Karpas-422 (cell line): ENCODE results near the gene PPP1R12B. TPM values are rescaled to one million over a fixed set of nuclear protein-coding genes. Genes with fewer than 3 reads are reported as not detected.
"Not testable (repeated sequence)": the region's sequence is repeated elsewhere in the genome, so short reads cannot be mapped to it uniquely, and the experiment has no call there.

ENCODE experiments used
- DNase-seq: peaks from one replicate; pipeline ENCODE4 v3.0.0-alpha.2; 2015
- H2AFZ ChIP-seq: fragments of 200-600 bp; sonication (generic); 2 replicates; pipeline ENCODE4 v1.6.1; 2014; ENCODE audit warnings: antibody characterized with exemption, low read length, mixed read lengths
- H3K27ac ChIP-seq: fragments of 200-600 bp; sonication (generic); 2 replicates; pipeline ENCODE4 v1.5.1; 2014; ENCODE audit warnings: mild to moderate bottlenecking, low read length, moderate library complexity
- H3K27me3 ChIP-seq: fragments of 200-600 bp; sonication (generic); 2 replicates; pipeline ENCODE4 v1.6.1; 2014; ENCODE audit warnings: low read length, mixed read lengths
- H3K36me3 ChIP-seq: fragments of 200-600 bp; sonication (generic); 2 replicates; pipeline ENCODE4 v1.6.1; 2014; ENCODE audit warnings: low read length, mixed read lengths; ENCODE audit not compliant: insufficient read depth
- H3K4me1 ChIP-seq: fragments of 200-600 bp; sonication (generic); 2 replicates; pipeline ENCODE4 v1.6.1; 2014; ENCODE audit warnings: mild to moderate bottlenecking, low read length, mixed read lengths
- H3K4me2 ChIP-seq: fragments of 200-600 bp; sonication (generic); 2 replicates; pipeline ENCODE4 v1.6.1; 2014; ENCODE audit warnings: low read length, low read depth, mild to moderate bottlenecking; ENCODE audit not compliant: poor library complexity, severe bottlenecking
- H3K4me3 ChIP-seq: fragments of 200-600 bp; sonication (generic); 2 replicates; pipeline ENCODE4 v1.5.1; 2014; ENCODE audit warnings: mild to moderate bottlenecking, antibody characterized with exemption, low read length, mixed read lengths
- H3K79me2 ChIP-seq: fragments of 200-600 bp; sonication (generic); 2 replicates; pipeline ENCODE4 v1.6.1; 2014; ENCODE audit warnings: mild to moderate bottlenecking, low read length, mixed read lengths
- H3K9ac ChIP-seq: fragments of 200-600 bp; sonication (generic); 2 replicates; pipeline ENCODE4 v1.6.0; 2014; ENCODE audit warnings: low read length
- H3K9me2 ChIP-seq: fragments of 200-600 bp; sonication (generic), shearing (Covaris generic); replicated peaks from 2 replicates; pipeline ENCODE4 v1.6.0; 2014; ENCODE audit warnings: mild to moderate bottlenecking, low read length, moderate library complexity; ENCODE audit not compliant: insufficient read depth
- H3K9me3 ChIP-seq: fragments of 300-700, 200-600 bp; sonication (generic); 2 replicates; pipeline ENCODE4 v1.6.1; 2014; ENCODE audit warnings: low read length, mixed read lengths
- H4K20me1 ChIP-seq: fragments of 200-600 bp; sonication (generic); 2 replicates; pipeline ENCODE4 v1.6.1; 2014; ENCODE audit warnings: mild to moderate bottlenecking, antibody characterized with exemption, low read length, low read depth; ENCODE audit not compliant: insufficient read depth
- total RNA-seq: library from RNA; depleted of rRNA; stranded (reverse); fragments of >200 nt; shearing (Covaris generic); gene quantifications from 2 replicates; pipeline ENCODE4 v1.2.3, GENCODE V29; 2014; ENCODE audit warnings: low replicate concordance

Gene PPP1R12B
- total RNA-seq, 1 experiment from 2014 or later, result 8.4 TPM

DNA sequence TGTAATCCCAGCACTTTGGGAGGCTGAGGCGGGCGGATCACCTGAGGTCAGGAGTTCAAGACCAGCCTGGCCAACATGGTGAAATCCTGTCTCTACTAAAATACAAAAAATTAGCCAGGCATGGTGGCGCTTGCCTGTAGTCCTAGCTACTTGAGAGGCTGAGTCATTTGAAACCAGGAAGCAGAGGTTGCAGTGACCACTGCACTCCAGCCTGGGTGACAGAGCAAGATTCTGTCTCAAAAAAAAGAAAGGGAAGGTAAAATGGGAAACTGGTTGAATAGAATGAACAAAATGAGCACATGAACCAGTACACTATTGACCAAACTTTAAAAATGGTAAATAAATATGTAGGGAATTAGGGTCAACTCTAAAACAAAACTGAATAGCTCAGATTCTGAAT, 120.2 kb downstream of the PPP1R12B start:
- not testable (repeated sequence) for H3K36me3 ChIP-seq, H3K4me2 ChIP-seq, H4K20me1 ChIP-seq, H3K79me2 ChIP-seq, H3K9me2 ChIP-seq, H3K27me3 ChIP-seq, H3K9me3 ChIP-seq, H3K4me3 ChIP-seq, H3K9ac ChIP-seq, H3K4me1 ChIP-seq, H3K27ac ChIP-seq, H2AFZ ChIP-seq
- peak; percentile 20 for DNase-seq

DNA sequence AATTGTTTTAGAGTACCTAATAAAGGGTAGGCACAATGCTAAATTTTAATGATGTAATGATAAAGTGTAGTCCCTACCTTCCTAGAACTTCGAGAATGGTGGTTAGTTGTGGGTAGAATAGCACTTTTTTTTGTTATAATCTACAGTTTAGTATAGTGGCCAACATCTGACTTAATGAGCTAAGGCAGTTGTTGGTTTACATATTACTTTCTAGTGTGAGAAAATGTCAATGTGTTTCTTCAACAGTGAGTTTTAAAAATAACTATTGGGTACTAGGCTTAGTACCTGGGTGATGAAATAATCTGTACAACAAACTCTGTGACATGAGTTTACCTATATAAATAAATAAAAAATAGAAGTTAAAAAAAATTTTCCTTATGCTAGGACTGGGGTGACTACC, 120.6 kb downstream of the PPP1R12B start:
- H3K9ac ChIP-seq, H3K9me2 ChIP-seq, DNase-seq, H2AFZ ChIP-seq, H3K4me2 ChIP-seq, H3K4me1 ChIP-seq, H3K27me3 ChIP-seq, H3K4me3 ChIP-seq, H3K79me2 ChIP-seq, H3K36me3 ChIP-seq, H3K27ac ChIP-seq, H3K9me3 ChIP-seq, H4K20me1 ChIP-seq: not testable (repeated sequence)

DNA sequence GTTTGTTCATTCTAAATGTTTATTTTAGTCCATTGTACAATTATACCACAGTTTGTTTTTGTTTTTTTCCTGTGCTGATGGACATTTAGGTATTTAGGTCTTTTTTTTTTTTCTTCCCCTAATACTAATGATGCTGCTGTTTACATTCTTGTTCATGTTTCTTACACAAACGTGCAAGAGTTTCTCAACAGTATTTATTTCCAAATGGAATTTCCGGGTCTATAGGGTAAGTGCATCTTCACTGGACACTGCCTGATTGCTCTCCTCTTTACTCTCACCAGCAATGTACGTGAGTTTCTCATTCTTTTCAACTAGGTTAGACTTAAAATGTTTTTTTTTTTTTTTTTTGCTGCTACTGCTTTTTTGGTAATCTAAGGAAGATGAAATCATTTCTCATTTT, 122.7 kb downstream of the PPP1R12B start:
- Histone ChIP-seq H3K4me1 (no peaks in the 10 kb centered on the region), H3K27me3 (no peaks in the 10 kb centered on the region), H3K9me2 (no peaks in the 10 kb centered on the region), H3K36me3 (no peaks in the 10 kb centered on the region), H3K4me2 (no peak overlapping the region), H3K79me2 (no peaks in the 10 kb centered on the region), H3K9me3 (no peaks in the 10 kb centered on the region), H3K27ac (no peak overlapping the region), H3K4me3 (no peak overlapping the region), H2AFZ (no peak overlapping the region), H3K9ac (no peak overlapping the region), H4K20me1 (no peaks in the 10 kb centered on the region)
- DNase-seq, result no peak

DNA sequence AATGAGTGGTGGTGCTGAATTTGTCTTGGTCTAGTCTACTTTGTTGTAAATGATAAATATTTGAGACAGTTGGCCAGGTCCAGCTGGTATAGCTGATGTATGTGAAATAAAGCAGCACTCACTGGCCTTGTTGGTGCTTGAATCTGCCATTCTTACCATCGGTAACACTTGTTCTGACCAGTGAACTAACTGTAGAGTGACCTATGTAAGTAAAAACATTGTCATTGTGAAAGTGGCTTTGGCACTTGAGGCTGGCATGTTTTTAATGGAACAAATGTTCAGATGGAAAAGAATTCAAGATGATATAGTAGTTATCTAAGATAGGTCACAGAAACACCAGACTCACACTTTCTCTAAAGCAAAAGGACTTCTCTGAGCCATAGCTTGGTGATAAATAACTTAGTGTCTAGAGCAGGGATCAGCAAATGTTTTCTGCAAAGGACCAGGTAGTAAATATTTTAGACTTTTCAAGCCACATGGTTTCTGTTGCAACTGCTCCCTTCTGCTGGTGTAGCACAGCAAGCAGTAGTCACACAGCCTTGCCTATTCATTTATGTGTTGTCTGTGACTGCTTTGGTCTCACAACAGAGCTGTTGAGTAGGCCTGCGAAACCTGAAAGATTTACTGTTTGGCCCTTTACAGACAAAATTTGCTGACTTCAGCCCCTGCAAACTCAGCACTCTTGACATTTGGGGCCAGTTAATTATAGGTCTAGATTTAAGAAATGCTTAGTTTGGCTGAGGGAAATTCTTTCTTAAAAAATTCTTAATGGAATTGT, 124.0 kb downstream of the PPP1R12B start:
- DNase-seq, H3K27me3 ChIP-seq, H4K20me1 ChIP-seq: not testable (repeated sequence)

DNA sequence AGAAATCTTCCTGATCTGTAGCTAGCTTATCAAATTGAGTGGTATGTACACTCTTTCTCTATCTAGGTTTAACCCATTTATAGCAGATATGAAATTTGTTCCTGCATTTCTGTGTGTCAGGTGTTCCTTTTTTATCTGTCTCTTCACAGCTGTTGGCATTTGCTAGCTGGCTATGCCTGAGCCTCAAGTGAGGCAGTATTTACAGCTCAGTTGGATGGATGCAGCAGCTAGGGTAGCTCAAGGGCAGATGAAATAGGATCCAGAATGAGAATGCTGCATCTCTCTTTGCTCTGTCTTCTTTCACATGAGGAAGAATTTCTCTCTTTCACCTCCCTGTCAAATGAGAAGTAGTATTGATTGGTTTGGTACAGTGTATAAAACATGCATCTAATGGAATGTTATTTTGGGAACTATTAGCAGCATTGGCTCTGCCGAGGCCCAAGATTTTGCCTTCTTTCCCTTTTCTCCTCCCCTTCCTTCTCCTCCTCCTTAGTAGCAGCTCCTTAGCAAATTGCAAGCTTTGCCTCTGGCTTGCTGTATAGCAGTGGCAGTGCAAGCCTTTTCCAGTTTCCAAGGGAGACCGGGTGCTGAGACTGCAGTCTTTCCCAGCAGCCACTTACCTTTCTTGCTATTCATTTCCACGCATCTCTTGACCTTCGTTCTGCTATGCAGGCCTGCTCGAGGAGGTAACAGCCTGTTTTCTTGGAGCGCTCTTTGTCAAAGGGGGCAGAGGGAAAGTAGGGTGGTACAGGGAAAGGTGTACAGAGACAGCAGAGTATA, 125.0 kb downstream of the PPP1R12B start:
- not testable (repeated sequence) for H3K36me3 ChIP-seq, DNase-seq, H3K9me3 ChIP-seq, H2AFZ ChIP-seq, H3K4me2 ChIP-seq, H3K27ac ChIP-seq, H3K4me1 ChIP-seq, H3K27me3 ChIP-seq, H4K20me1 ChIP-seq, H3K9ac ChIP-seq, H3K9me2 ChIP-seq, H3K4me3 ChIP-seq, H3K79me2 ChIP-seq

More for the DNA sequence above, 124.0 kb downstream of the PPP1R12B start:
- not testable (repeated sequence) for H3K79me2 ChIP-seq, H3K9me2 ChIP-seq, H3K4me3 ChIP-seq, H3K9ac ChIP-seq, H3K4me2 ChIP-seq, H3K4me1 ChIP-seq, H3K36me3 ChIP-seq, H2AFZ ChIP-seq, H3K9me3 ChIP-seq, H3K27ac ChIP-seq

DNA sequence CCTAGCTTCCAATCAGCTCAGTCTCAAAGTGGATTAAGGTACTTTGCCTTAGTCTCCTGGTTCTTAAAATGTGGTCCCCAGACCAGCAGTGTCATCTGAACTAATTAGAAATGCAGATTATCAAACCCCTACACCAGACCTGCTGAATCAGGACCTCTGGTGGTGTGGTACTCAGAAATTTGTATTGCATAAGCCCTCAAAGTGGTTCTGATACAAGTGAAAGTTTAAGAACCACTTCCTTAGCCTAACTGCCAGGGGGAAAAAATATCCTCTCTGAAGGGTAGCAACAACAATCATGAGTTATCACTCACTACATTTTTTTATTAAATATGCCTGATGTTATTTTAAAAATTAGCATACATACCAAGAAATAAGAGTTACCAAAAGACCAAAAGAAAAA, 131.2 kb downstream of the PPP1R12B start:
- H3K4me3 ChIP-seq, H3K9me3 ChIP-seq, H3K79me2 ChIP-seq, H3K4me2 ChIP-seq, H3K9me2 ChIP-seq, H2AFZ ChIP-seq, H4K20me1 ChIP-seq, H3K27ac ChIP-seq, H3K9ac ChIP-seq, H3K4me1 ChIP-seq, H3K36me3 ChIP-seq, H3K27me3 ChIP-seq: not testable (repeated sequence)
- peak; percentile 38 for DNase-seq

DNA sequence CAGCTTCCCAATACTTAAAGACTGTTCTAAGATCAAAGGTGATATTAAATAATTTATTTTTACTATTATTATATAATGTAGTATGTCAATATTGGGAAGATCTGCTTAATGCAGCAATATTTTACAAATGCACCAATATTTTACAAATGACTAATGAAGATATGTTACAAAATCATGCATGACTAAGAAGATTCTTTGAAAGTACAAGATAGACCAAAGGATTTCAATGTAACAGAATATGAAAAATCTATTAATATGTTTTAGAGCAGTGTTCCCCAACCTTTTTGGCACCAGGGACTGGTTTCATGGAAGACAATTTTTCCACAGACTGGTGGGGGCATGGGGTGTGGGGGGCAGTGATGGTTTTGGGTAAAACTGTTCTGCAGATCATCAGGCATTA, 132.1 kb downstream of the PPP1R12B start:
- not testable (repeated sequence) for H3K27ac ChIP-seq, H4K20me1 ChIP-seq, H3K9me2 ChIP-seq, H3K27me3 ChIP-seq, H3K36me3 ChIP-seq, H3K9me3 ChIP-seq, DNase-seq, H3K4me1 ChIP-seq, H2AFZ ChIP-seq, H3K79me2 ChIP-seq, H3K4me3 ChIP-seq, H3K9ac ChIP-seq, H3K4me2 ChIP-seq

DNA sequence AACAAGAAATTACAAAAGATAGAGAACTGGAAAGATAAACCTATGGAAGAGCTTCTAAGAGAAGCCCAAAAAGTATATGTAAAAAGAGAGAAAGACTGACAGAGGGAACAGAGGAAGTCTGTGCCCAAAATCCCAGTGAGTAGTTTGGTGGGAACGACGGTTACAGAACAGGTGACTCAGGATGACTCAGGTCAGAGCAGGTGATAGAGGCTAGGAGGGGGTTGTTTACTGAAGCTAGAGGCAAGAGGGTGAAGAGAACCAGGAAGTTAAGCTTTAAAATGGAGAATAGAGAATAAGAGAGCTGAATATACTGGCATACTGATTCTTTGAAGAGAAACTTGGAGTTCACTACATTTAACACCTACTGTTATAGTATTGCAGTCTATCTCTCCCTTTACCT, 134.9 kb downstream of the PPP1R12B start:
- not testable (repeated sequence) for H3K36me3 ChIP-seq, H3K4me3 ChIP-seq, H3K9ac ChIP-seq, H2AFZ ChIP-seq, H3K9me3 ChIP-seq, H3K27ac ChIP-seq, H3K27me3 ChIP-seq, H4K20me1 ChIP-seq, H3K4me2 ChIP-seq, H3K79me2 ChIP-seq, H3K9me2 ChIP-seq, H3K4me1 ChIP-seq
- DNase-seq, result peak; percentile 27
